T-helper 22 cell (primary cell): ENCODE measurements around the gene CDC42EP5.

Source experiments
- DNase-seq: peaks from one replicate; pipeline ENCODE4 v3.0.0-alpha.2; 2020; ENCODE audit warnings: low read depth

Gene CDC42EP5

DNA sequence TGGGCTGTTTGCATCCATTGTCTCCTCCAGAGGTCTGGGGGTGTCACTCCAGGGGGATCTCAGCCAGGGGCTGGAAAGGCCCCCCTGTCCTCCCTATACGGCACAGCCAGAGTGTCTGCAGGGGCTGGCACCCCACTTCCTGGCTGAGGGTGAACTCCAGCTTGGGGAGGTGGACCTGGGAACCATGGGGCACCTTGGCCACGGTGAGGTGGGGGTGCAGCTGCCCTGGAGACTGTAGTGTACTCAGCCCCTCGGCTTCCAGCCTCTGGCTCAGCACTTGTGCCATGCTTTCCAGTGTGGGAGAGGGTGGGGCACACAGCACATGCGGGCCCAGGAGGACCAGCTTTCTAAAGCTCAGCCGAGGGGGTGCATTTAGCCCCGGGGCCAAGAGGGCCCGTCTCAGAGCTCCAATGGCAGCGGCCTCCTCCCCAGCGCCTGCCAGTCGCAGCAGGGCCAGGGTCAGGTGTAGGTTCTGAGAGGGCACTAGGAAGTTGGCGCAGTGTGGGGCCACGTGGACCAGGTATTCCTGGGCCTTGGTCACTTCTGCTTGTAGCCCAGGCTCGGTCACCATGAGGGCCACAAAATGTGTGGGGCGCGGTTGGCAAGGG lies 10.9 kb downstream of the CDC42EP5 start:
- DNase-seq = no peak

DNA sequence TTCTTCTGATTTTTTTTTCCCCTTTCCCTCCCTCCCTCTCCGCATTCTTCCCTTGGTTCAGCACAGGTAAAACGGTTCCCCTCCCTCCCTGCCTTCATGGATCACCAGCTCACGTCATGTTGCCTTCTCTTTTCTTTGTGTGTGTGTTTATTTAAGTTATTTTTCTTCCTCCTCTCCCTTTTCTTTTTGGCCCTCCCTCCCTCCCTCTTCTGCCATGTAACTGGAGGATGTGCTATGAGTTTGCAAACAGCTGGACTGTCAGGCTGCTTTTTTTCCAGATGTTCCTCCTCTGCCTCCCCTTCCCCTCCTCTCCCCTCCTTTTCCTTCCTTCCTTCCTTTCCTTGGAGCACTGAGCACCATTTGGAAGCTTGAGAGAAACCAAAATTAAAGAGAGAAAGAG lies 11.5 kb downstream of the CDC42EP5 start:
- no peak for DNase-seq

DNA sequence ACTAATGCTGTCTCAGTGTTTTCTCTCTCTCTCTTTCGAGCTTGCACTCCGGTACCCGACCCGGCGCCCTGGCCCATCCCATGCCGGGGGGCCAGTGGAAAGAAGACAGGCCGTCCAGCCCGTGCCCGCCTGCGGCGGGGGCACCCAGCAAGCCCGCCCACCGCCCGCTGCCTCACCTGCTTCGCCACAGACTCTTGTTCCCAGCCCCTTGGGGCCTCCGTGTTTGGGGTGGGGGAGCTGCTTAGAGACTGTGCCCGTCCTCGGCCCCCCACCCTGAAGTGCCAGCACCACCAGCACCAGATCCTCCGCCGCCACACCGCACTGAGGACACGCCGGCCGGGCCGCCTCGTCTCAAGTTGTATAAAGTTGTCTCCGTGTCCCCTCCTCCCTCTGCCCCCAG lies 11.9 kb downstream of the CDC42EP5 start:
- DNase-seq = no peak

DNA sequence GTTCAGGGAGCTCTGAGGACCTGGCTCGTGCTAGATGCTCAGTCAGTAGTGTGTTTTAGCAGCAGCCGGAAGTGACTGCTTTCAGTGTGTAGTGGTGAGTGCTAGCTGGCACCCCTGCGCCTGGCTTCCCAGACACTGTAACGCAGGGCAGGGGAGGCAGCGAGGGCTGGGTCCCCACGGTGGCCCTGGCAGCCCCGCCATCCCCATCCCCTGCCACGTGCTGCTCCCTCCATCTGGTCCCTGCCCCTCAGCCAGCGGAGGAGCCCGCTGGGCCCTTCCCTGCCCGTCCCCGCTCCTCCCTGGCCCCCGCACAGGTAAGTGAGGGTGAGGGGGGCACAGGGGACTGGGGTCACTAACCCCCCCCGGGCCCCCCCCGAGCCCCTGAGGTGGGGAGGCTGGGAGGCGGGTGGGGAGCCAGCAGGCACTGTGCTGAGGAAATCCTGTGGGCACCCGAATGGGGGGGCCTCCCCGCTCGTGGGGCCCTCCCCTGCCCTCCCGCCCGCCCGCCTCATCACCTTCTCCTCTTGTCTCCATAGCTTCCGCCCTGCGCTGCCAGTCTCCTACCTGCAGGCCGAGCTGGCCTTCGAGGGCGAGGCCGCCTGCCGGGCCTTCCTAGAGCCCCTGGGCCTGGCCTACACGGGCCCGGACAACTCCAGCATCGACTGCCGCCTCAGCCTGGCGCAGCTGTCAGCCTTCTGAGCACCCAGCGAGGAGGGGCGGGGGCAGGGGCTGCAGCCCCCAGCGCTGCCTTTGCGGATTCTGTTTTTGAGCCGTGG lies 12.7 kb downstream of the CDC42EP5 start:
- DNase-seq = no peak

DNA sequence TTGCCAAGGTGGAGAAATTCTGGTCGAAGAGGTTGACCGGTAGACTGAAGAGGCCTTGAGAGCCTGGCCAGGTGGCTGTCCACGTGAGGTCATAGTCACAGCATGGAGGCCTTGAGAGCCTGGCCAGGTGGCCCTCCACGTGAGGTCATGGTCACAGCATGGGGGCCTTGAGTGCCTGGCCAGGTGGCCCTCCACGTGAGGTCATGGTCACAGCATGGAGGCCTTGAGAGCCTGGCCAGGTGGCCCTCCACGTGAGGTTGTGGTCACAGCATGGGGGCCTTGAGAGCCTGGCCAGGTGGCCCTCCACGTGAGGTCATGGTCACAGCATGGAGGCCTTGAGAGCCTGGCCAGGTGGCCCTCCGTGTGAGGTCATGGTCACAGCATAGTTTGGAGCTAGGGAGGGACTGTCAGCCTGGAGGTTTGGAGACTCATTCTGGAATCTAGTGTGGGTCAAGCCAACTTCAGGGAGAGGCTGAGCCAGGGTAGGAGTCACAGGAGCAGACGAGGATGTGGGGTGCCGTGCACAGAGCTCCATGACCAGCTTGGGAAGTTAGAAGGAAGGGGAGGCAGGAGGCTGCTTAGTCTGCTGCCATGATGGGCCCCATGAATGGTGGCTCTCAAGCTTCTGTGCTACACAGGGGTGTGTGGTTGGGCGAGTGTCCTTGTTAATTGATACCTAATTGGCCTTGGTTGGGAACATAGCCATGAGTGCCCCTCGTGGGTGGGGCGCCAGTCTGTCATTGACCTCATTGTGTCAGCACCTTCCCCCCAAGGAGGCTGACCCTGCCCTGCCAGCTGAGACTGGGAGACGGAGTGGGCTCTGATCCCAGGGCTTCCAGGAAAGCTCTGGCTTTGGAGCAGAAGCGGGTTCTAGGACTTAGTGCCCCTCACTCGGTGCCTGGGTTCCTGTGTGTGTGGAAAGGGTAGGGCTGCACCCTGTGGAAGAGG lies 13.5 kb downstream of the CDC42EP5 start:
- no peak for DNase-seq

DNA sequence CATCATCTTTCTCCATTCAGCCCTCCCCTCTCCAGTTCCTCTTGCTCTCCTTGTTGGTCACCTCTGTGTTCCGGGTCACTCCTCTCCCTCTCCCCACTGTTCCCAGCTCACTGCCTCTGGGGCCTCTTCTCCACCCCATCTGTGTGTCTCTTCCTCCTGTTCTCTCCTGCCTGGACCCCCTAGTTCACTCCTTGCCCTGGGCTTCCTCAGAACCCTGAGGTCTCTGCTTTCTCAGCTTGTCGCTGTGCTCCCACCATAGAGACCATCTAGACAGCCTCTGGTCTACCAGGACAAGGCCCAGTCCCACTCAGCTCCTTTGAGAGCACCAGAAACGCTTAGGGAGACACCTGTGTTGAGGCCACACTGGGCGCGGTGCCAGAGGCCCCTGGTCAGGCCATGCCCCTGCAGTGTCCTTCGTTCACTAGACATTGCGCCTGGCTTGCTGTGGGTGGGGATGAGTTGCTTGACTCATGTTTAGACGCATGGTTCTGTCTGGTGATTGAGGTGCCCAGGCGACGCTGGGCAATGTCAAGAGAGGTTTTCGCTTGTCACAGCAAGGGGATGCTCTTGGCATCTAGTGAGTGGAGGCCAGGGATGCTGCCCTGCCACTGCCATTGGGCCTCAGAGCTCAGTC lies 14.3 kb downstream of the CDC42EP5 start:
- no peak for DNase-seq

DNA sequence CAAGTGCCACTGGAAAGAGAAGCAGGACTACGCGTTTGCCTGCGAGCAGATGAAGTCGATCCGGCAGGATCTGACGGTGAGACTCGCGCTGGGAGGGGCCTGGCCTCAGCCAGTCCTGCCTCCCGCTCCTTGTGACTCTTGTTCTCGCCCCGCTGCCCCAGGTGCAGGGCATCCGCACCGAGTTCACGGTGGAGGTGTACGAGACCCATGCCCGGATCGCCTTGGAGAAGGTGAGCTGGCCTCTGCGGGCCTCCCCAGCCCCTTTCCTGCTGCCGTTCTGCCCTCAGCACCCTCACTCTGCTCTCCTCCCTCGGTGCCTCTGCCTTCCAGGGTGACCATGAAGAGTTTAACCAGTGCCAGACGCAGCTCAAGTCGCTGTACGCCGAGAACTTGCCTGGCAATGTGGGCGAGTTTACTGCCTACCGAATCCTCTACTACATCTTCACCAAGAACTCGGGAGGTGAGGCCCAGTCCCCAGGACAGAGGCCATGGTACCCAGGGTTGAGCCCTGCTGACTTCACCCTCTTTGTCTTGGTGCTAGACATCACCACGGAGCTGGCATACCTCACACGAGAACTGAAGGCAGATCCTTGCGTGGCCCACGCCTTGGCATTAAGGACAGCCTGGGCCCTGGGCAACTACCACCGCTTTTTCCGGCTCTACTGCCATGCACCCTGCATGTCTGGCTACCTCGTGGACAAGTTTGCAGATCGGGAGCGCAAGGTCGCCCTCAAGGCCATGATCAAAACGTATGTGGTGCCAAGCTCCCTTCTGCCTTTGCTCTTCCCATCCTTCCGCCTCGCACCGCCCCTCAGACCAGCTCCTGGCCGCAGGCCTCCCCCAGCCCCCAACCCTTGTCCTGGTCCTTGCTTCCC lies 15.1 kb downstream of the CDC42EP5 start:
- no peak for DNase-seq

DNA sequence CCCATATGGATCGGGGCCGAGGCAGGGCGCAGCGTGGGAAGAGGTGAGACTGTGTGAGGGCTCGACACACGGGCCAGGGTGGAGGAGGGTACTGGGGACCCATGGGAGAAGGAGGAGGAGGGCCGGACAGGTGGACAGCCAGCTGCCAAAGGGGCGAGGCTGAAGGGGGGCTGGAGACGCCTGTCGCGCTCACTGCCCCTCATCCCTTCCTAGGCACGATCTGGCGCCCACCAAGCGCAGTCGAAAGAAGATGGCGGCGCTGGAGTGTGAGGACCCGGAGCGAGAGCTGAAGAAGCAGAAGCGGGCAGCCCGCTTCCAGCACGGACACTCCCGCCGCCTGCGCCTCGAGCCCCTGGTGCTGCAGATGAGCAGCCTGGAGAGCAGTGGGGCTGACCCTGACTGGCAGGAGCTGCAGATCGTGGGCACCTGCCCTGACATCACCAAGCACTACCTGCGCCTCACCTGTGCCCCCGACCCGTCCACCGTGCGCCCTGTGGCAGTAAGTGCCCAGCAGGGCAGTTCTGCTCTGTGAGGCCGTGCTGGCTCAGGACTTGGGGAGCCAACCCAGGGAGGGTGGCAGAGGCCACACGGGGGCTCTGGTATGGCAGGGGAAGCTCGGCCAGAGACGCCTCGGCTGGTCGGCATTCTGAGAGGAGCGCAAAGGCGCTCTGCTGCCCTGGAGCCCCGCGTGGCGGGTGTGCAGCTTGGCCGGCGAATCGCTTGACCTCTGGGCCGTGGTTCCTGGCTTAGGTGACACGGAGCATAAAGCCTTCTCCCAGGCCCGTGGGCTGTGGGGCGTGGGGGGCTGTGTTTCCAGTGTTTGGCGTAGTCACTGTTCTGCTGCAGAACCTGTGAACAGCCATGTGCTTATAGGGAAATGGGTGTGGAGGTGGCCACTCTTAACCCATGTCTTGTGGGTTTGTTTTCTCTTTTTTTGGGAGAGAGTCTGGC lies 16.4 kb downstream of the CDC42EP5 start:
- DNase-seq = no peak

DNA sequence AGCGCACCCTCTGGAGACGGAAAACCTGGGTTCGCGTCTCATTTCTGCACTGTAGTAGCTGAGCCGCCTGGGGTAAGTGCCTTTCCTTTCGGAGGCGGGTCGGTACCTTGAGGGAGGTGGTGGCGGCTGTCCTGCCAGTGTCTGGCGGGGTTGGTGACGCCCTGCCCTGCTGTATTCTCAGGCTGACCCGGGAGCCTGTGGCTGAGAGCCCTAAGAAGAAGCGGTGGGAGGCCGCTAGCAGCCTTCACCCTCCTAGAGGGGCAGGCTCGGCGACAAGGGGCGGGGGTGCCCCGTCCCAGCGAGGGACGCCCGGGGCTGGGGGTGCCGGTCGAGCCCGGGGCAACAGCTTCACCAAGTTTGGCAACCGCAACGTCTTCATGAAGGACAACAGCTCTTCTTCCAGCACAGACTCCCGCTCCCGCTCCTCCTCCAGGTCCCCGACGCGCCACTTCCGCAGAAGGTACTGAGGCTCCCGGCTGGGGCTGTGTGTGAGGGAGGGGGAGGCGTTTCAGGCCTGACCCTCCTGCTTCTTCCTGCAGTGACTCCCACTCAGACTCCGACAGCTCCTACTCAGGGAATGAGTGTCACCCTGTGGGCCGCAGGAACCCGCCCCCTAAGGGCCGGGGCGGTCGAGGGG lies 17.2 kb downstream of the CDC42EP5 start:
- DNase-seq = no peak

DNA sequence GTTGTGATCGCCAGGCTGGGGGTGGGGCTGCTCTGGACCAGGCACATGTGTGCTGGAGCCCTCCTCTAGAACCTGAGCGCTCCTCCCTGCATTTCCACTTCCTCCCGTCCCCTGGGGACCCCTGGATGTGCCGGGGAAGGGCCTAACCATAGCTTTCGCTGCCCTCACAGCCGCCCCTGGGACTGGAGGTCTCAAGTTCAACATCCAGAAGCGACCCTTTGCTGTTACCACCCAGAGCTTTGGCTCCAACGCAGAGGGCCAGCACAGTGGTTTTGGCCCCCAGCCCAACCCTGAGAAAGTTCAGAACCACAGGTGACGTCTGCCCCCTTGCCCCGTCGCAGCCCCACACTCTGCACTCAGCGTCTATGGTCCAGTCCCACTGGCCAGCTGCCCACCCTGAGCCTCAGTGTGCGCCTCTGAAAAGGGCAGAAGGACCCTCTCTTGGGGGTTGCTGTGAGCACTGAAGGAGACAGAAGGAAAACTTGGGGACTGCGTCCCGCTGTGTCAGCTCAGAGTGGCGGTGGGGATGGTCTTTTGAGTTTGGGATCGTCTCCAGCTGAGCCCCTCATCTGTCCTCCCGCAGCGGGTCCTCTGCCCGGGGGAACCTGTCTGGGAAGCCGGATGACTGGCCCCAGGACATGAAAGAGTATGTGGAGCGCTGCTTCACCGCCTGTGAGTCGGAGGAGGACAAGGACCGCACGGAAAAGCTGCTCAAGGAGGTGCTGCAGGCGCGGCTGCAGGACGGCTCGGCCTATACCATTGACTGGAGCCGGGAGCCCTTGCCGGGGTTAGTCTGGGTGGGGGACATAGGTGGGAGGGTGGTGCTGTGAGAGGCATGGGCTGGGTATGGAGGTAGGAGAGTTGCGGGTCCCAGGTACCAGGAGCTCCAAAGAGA lies 18.1 kb downstream of the CDC42EP5 start:
- no peak for DNase-seq

DNA sequence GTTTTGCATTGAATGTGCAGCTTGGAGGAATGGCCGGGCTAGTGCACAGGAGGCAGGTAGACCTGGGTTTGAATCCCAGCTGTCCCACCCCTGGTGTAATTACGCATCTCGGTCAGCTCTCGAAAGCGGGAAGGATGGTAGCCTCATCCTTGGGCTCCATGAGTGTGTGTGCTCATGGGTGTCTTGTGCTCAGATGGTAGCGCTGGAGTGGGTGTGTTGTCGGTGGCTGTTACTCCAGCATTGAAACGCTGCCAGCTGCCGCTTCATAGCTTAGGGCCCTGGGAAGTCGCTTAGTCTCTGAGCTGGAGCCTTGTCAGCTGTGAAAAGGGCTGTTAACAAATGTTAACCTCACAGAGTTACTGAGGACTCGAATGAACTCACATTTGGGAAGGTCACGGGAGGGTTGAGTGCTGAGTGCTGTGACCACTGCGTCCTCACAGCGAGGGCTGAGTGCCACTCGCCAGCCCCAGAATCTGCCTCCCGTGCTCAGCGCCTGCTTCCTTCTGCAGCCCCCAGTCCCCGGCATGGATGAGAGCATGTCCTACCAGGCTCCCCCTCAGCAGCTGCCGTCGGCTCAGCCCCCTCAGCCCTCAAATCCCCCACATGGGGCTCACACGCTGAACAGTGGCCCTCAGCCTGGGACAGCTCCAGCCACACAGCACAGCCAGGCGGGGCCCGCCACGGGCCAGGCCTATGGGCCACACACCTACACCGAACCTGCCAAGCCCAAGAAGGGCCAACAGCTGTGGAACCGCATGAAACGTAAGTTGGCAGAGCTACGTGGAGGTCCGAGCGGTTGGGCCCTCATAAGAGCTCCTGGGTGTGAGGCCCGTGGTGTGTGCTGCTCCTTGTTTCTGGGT lies 18.9 kb downstream of the CDC42EP5 start:
- DNase-seq = no peak

DNA sequence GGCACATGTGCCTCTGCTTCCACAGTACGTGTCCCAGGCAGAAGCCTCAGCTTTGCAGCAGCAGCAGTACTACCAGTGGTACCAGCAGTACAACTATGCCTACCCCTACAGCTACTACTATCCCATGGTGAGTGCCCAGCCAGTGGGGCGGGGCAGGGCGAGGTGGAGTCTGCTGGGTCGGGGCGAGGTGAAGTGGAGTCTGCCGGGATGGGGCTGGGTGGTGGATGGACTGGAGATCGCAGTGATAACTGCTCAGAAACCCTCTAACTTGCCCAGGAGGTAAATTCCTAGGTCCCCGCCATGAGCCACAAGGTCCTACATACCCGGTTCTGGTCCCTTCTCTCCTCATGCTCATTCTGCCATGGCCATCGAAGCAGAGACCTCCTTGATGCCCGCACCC lies 20.5 kb downstream of the CDC42EP5 start:
- DNase-seq = no peak

DNA sequence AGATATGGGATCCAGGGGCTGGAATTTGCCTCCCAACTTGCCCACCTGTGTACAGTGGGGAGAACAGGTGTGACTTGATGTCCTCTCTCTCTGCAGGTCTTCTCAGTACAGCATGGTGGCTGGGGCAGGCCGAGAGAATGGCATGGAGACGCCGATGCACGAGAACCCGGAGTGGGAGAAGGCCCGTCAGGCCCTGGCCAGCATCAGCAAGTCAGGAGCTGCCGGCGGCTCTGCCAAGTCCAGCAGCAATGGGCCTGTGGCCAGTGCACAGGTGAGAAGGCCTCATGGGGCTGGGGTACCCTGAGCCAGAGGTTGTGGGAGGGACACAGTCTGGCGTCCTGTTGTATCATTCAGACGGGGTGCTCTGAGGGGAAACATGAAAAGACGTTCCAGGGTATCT lies 21.1 kb downstream of the CDC42EP5 start:
- DNase-seq = no peak

DNA sequence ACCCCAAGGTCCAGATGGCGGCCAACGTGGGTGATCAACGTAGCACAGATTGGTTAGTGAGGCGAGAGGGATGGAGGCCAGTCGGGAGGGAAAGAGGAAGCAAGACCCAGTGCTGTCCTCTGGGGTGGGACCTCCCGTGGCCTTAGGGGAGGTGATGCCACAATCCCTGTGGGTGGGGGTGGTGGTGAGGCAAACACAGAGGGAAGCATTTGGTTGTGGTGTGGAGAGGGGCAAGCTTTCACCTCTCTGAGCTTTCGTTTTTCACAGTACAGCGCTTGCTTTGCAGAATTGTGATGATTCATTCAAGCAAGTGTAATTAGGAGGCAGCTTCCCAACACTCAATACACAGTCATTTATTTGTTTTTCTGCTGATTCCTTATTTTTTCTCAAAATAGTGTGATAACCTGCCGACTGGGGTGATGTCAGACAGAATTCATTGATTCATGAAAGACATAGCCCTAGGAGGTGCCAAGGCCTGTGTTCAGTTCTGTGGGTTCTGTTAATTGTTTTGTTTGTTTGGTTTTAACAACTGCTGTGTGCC lies 21.7 kb downstream of the CDC42EP5 start:
- no peak for DNase-seq

DNA sequence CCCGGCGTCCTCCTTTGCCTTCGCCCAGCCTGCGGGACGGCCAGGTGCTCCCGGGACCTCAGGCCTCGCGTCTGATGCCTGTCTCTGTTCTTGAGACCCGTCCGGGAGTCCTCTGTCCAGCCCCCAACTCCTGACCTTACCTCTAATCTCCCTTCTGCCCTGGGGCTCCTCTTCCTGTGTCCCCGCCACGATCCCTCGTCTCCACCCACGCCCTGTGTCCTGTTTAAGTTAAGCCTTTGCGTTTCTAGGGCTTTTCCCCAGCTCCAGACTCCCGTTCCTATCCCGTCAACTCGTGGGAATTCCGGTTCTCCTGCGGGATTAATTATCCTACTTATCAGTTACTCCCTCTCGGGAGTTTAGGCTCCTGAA lies 23.4 kb downstream of the CDC42EP5 start:
- no peak for DNase-seq

DNA sequence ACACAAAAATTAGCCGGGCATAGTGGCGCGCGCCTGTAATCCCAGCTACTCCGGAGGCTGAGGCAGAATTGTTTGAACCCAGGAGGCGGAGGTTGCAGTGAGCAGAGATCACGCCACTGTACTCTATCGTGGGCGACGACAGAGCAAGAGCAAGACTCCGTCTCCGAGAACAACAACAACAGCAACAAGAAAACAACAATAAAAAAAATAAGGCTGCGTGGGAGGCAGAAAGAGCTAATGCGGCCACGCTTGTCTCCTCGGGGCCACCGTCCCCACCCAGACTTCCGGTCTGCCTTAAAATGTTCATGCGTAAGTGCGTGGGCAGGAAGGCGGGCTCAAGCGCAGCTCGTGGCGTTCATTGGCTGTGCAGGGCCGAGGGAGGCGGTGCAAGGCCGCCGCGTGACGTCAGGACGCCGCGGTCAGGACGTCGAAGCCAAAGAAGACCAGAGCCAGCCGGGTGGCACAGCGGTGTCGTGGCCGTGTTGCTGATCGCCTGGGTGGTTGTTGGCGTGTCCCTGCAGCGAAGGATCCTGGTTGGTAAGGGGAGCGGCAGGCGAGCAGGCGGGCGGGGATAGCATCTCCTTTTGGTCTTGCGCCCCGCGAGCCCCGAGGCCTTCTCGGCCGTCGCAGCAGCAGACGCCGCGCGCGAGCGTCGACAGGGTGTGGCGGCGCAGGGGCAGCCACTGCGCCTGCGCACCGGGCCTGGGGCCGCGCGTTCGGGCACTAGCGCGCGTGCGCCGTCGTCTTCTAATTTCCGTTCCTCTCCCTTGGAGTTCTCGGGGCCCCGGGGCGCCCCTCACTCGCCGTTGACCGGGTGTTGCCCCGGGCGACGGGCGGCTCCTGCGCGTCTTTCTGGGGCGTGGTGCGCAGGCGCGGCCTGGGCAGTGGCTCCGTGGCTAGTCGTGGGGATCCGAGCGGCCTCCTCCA lies 24.1 kb downstream of the CDC42EP5 start, which contains the start of gene LENG8:
Gene LENG8, plus strand, starts transcription at position 426 of the 927 bp plus-strand sequence. CDS start 2,146 bp downstream, outside the sequence.
- DNase-seq = peak; percentile 96
